ENCODE results near the gene VOPP1. TPM values are rescaled to one million over a fixed set of nuclear protein-coding genes. Genes with fewer than 3 reads are reported as not detected.

Gene VOPP1
- total RNA-seq, 1 experiment from 2014 or later = 30.3 TPM

GRCh38 chr7:55539380-55539779 is 32.9 kb downstream of the VOPP1 start:
- DNase-seq (ENCODE audit: low read depth, low spot score) = no peak
- ATAC-seq = no peak
- H3K9ac ChIP-seq (ENCODE audit: low read length) = no peak overlapping the region
- intact Hi-C loops (cut with micrococcal nuclease) = no loop called here
- RAD21 ChIA-PET (ENCODE audit: low non-redundant PET in 1 of 2, low total read pairs in 2 of 2, uncharacterized antibody in 2 of 2, unreplicated experiment in 2 of 2) = no interaction called here
- no peaks in the 10 kb centered on the region for H3K36me3 ChIP-seq (ENCODE audit: control insufficient read depth in 1 of 2, insufficient read depth in 2 of 2, low read length in 2 of 2)
- no peaks in the 10 kb centered on the region for H4K20me1 ChIP-seq (ENCODE audit: insufficient read depth)
- TF ChIP-seq EZH2phosphoT487 (IDR thresholded peaks at IDR 0.05; ENCODE audit: borderline replicate concordance) = no peak
- no peak for TF ChIP-seq SP1 (IDR thresholded peaks at IDR 0.05; ENCODE audit: low read depth)
- TF ChIP-seq, protein P1, sequence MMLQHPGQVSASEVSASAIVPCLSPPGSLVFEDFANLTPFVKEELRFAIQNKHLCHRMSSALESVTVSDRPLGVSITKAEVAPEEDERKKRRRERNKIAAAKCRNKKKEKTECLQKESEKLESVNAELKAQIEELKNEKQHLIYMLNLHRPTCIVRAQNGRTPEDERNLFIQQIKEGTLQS (IDR thresholded peaks at IDR 0.05) = no peak
- H3K79me2 ChIP-seq (ENCODE audit: insufficient read depth, low read length) = 0 out of 2 replicates have a peak, but pooled peaks cover 3% of the 10 kb centered on the region
- POLR2A ChIA-PET = no interaction called here
- no TSS peak for BruUV-seq (replicated peaks)
- CTCF ChIA-PET = interaction anchor here (1.5 kb wide), 1 partner anchor 11 kb away, joined by 4 read pairs; no protein-coding TSS in a partner anchor
- H3K9me2 ChIP-seq (ENCODE audit: insufficient read depth) = no peaks in the 10 kb centered on the region
- H3K4me1 ChIP-seq (ENCODE audit: control insufficient read depth in 1 of 2, insufficient read depth in 2 of 2, low read length in 2 of 2) = peaks cover 10 to 23% of the 10 kb centered on the region in 2 experiments
- no peak overlapping the region for H2AFZ ChIP-seq (ENCODE audit: low read depth, low read length, poor library complexity, severe bottlenecking)
- no peak overlapping the region for H3K4me2 ChIP-seq (ENCODE audit: low read length)
- no peaks in the 10 kb centered on the region for H3K9me3 ChIP-seq (ENCODE audit: control insufficient read depth in 1 of 2, insufficient read depth in 1 of 2, low read depth in 1 of 2, low read length in 2 of 2)
- no peak overlapping the region for H3K27ac ChIP-seq (ENCODE audit: low read depth, low read length)
- no peak overlapping the region for H3K4me3 ChIP-seq (replicated peaks in 1 of 2; ENCODE audit: low read depth in 1 of 2, low read length in 2 of 2)
- no peaks in the 10 kb centered on the region for H3K27me3 ChIP-seq (ENCODE audit: insufficient read depth, low read length)

- no peaks in the 10 kb centered on the region for H3K36me3 ChIP-seq (ENCODE audit: control insufficient read depth in 1 of 2, insufficient read depth in 2 of 2, low read length in 2 of 2)
- peaks cover 15 to 31% of the 10 kb centered on the region in 2 experiments for H3K4me1 ChIP-seq (ENCODE audit: control insufficient read depth in 1 of 2, insufficient read depth in 2 of 2, low read length in 2 of 2)
- H3K27ac ChIP-seq (ENCODE audit: low read depth, low read length) = no peak overlapping the region
- no peaks in the 10 kb centered on the region for H3K9me2 ChIP-seq (ENCODE audit: insufficient read depth)
- RAD21 ChIA-PET (ENCODE audit: low non-redundant PET in 1 of 2, low total read pairs in 2 of 2, uncharacterized antibody in 2 of 2, unreplicated experiment in 2 of 2) = no interaction called here
- no peak for TF ChIP-seq TCF7L2 (IDR thresholded peaks at IDR 0.05; ENCODE audit: borderline replicate concordance, extremely low read depth, insufficient read depth, insufficient read length)
- no peak for TF ChIP-seq RAD21 (IDR thresholded peaks at IDR 0.05; ENCODE audit: low read depth)
- TF ChIP-seq JUND (IDR thresholded peaks at IDR 0.05) = no peak
- TF ChIP-seq, protein P2, sequence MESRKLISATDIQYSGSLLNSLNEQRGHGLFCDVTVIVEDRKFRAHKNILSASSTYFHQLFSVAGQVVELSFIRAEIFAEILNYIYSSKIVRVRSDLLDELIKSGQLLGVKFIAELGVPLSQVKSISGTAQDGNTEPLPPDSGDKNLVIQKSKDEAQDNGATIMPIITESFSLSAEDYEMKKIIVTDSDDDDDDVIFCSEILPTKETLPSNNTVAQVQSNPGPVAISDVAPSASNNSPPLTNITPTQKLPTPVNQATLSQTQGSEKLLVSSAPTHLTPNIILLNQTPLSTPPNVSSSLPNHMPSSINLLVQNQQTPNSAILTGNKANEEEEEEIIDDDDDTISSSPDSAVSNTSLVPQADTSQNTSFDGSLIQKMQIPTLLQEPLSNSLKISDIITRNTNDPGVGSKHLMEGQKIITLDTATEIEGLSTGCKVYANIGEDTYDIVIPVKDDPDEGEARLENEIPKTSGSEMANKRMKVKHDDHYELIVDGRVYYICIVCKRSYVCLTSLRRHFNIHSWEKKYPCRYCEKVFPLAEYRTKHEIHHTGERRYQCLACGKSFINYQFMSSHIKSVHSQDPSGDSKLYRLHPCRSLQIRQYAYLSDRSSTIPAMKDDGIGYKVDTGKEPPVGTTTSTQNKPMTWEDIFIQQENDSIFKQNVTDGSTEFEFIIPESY (IDR thresholded peaks at IDR 0.05; ENCODE audit: extremely low read depth, insufficient replicate concordance, low read length) = no peak
- no peak for TF ChIP-seq CTCF (IDR thresholded peaks at IDR 0.05 in 2 of 3, conservative IDR thresholded peaks at IDR 0.05 in 1 of 3; ENCODE audit: borderline replicate concordance in 1 of 3, insufficient read depth in 1 of 3, low read depth in 2 of 3, low read length in 2 of 3)
- TF ChIP-seq REST (IDR thresholded peaks at IDR 0.05; ENCODE audit: low read depth) = no peak
- TF ChIP-seq CBX3 (IDR thresholded peaks at IDR 0.05; ENCODE audit: low read depth) = no peak
- no peak overlapping the region for H3K4me2 ChIP-seq (ENCODE audit: low read length)
- intact Hi-C loops (cut with micrococcal nuclease) = no loop called here
- 0 out of 2 replicates have a peak, but pooled peaks cover 3% of the 10 kb centered on the region for H3K79me2 ChIP-seq (ENCODE audit: insufficient read depth, low read length)
- DNase-seq (ENCODE audit: low read depth, low spot score) = no peak
- H3K27me3 ChIP-seq (ENCODE audit: insufficient read depth, low read length) = no peaks in the 10 kb centered on the region
- H3K4me3 ChIP-seq (replicated peaks in 1 of 2; ENCODE audit: low read depth in 1 of 2, low read length in 2 of 2) = no peak overlapping the region
- POLR2A ChIA-PET = interaction anchor here (0.7 kb wide), 1 partner anchor 14 kb away, joined by 3 read pairs; no protein-coding TSS in a partner anchor
- H4K20me1 ChIP-seq (ENCODE audit: insufficient read depth) = no peaks in the 10 kb centered on the region
- no peak for ATAC-seq
- CTCF ChIA-PET = interaction anchor here (1.5 kb wide), 1 partner anchor 12 kb away, joined by 4 read pairs; no protein-coding TSS in a partner anchor
- H3K9ac ChIP-seq (ENCODE audit: low read length) = no peak overlapping the region
- H3K9me3 ChIP-seq (ENCODE audit: control insufficient read depth in 1 of 2, insufficient read depth in 1 of 2, low read depth in 1 of 2, low read length in 2 of 2) = no peaks in the 10 kb centered on the region
- no peak overlapping the region for H2AFZ ChIP-seq (ENCODE audit: low read depth, low read length, poor library complexity, severe bottlenecking)
- no TSS peak for BruUV-seq (replicated peaks)
Measured at GRCh38 chr7:55538538-55538937, 33.8 kb downstream of the VOPP1 start.

Measured in HCT116 (cell line).